Neural cell (in vitro differentiated cells): Measurements from ENCODE around the gene ARPC5L. TPM values are rescaled to one million over a fixed set of nuclear protein-coding genes. Genes with fewer than 3 reads are reported as not detected.
A peak's percentile ranks its signal among the peaks of the same experiment; 100 is the strongest.

ENCODE experiments used
- H2AFZ ChIP-seq: fragments of 200-600, 300-800 bp; sonication (generic), shearing (Covaris generic); 2 replicates; pipeline ENCODE4 v1.6.0; 2014; ENCODE audit warnings: low read depth, mild to moderate bottlenecking, antibody characterized with exemption, low read length, moderate library complexity
- H3F3A ChIP-seq: fragments of 200-600 bp; shearing (Covaris generic); 2 replicates; pipeline ENCODE4 v1.6.1; 2016; ENCODE audit warnings: mild to moderate bottlenecking, moderate library complexity, mixed read lengths, antibody characterized with exemption, low read length; ENCODE audit not compliant: insufficient read depth, poor library complexity, severe bottlenecking
- H3K27ac ChIP-seq: fragments of 200-600, 300-800 bp; sonication (generic), shearing (Covaris generic); 2 replicates; pipeline ENCODE4 v1.5.1; 2014; ENCODE audit warnings: mild to moderate bottlenecking, low read length, moderate library complexity
- H3K27me3 ChIP-seq: fragments of 300-800, 200-600 bp; sonication (generic), shearing (Covaris generic); 2 replicates; pipeline ENCODE4 v1.6.0; 2014; ENCODE audit warnings: mild to moderate bottlenecking, low read depth, low read length, moderate library complexity; ENCODE audit not compliant: insufficient read depth
- H3K36me3 ChIP-seq: fragments of 300-800, 200-600 bp; sonication (generic), shearing (Covaris generic); 2 replicates; pipeline ENCODE4 v1.5.1; 2014; ENCODE audit warnings: mild to moderate bottlenecking, antibody characterized with exemption, low read length, moderate library complexity; ENCODE audit not compliant: insufficient read depth
- H3K4me2 ChIP-seq: fragments of 300-800, 200-600 bp; sonication (generic), shearing (Covaris generic); 2 replicates; pipeline ENCODE4 v1.6.0; 2014; ENCODE audit warnings: mild to moderate bottlenecking, low read length
- H3K4me3 ChIP-seq: fragments of 300-800, 200-600 bp; sonication (generic), shearing (Covaris generic); 2 replicates; pipeline ENCODE4 v1.5.1; 2014; ENCODE audit warnings: mild to moderate bottlenecking, low read length, moderate library complexity
- H3K79me2 ChIP-seq: fragments of 200-600 bp; shearing (Covaris generic); replicated peaks from 2 replicates; pipeline ENCODE4 v1.6.0; 2014; ENCODE audit warnings: mild to moderate bottlenecking, low read length, moderate library complexity; ENCODE audit not compliant: insufficient read depth
- H3K9ac ChIP-seq: fragments of 300-800, 200-600 bp; sonication (generic), shearing (Covaris generic); 2 replicates; pipeline ENCODE4 v1.6.1; 2016; ENCODE audit warnings: mild to moderate bottlenecking, low read length, mixed read lengths
- H3K9me2 ChIP-seq: fragments of 200-600 bp; shearing (Covaris generic); 2 replicates; pipeline ENCODE4 v1.6.1; 2016; ENCODE audit warnings: mild to moderate bottlenecking, low read length, mixed read lengths; ENCODE audit not compliant: insufficient read depth
- H3K9me3 ChIP-seq: fragments of 200-600, 300-800 bp; sonication (generic), shearing (Covaris generic); 2 replicates; pipeline ENCODE4 v1.6.1; 2016; ENCODE audit warnings: mild to moderate bottlenecking, mixed run types, low read length, moderate library complexity, mixed read lengths
- H4K20me1 ChIP-seq: fragments of 200-600 bp; shearing (Covaris generic); 2 replicates; pipeline ENCODE4 v1.6.1; 2016; ENCODE audit warnings: mild to moderate bottlenecking, mixed run types; ENCODE audit not compliant: insufficient read depth
- CTCF ChIP-seq: fragments of 450-650 bp; IDR thresholded peaks from 2 replicates; pipeline ENCODE4 v1.5.1; 2014; ENCODE audit warnings: antibody characterized with exemption, mild to moderate bottlenecking, moderate library complexity; ENCODE audit not compliant: poor library complexity, severe bottlenecking
- EP300 ChIP-seq: fragments of 450-650 bp; conservative IDR thresholded peaks from 2 replicates; pipeline ENCODE4 v1.6.1; 2014; ENCODE audit warnings: antibody characterized with exemption, mild to moderate bottlenecking, moderate library complexity; ENCODE audit not compliant: poor library complexity, severe bottlenecking
- EZH2 ChIP-seq: fragments of 200-600, 300-800 bp; shearing (Covaris generic), sonication (generic); IDR thresholded peaks from 2 replicates; pipeline ENCODE4 v1.6.1; 2014; ENCODE audit warnings: antibody characterized with exemption, low read length, borderline replicate concordance, mild to moderate bottlenecking; ENCODE audit not compliant: insufficient read depth, poor library complexity, severe bottlenecking
- MXI1 ChIP-seq: fragments of 450-650 bp; conservative IDR thresholded peaks from 2 replicates; pipeline ENCODE4 v1.6.1; 2014; ENCODE audit warnings: antibody characterized with exemption, mild to moderate bottlenecking; ENCODE audit not compliant: poor library complexity, severe bottlenecking
- POLR2AphosphoS5 ChIP-seq: IDR thresholded peaks from 2 replicates; pipeline ENCODE4 v1.6.1; 2012
- RAD21 ChIP-seq: fragments of 450-650 bp; conservative IDR thresholded peaks from 2 replicates; pipeline ENCODE4 v1.6.1; 2014; ENCODE audit warnings: antibody characterized with exemption, mild to moderate bottlenecking, moderate library complexity
- REST ChIP-seq: IDR thresholded peaks from 2 replicates; pipeline ENCODE4 v1.6.1; 2012; ENCODE audit warnings: borderline replicate concordance
- SMC3 ChIP-seq: fragments of 450-650 bp; conservative IDR thresholded peaks from 2 replicates; pipeline ENCODE4 v1.6.1; 2014; ENCODE audit warnings: antibody characterized with exemption, mild to moderate bottlenecking, moderate library complexity; ENCODE audit not compliant: poor library complexity
- TAF1 ChIP-seq: IDR thresholded peaks from 2 replicates; pipeline ENCODE4 v1.6.1; 2012; ENCODE audit warnings: low read depth
- polyA plus RNA-seq: library from polyadenylated mRNA; depleted of rRNA; stranded (reverse); fragments of >200 nt; gene quantifications from 2 replicates; pipeline ENCODE4 v1.2.3, GENCODE V29; 2014

Gene ARPC5L
- polyA plus RNA-seq, 1 donor from 2014 or later, result 46.5 TPM

- Histone ChIP-seq H3K9me2 (no peaks in the 10 kb centered on the region), H2AFZ (no peak overlapping the region), H3K9me3 (no peaks in the 10 kb centered on the region), H3F3A (no peaks in the 10 kb centered on the region), H3K79me2 (no peaks in the 10 kb centered on the region), H3K27ac (no peak overlapping the region), H3K4me2 (no peak overlapping the region), H3K9ac (no peak overlapping the region), H3K27me3 (no peaks in the 10 kb centered on the region), H3K36me3 (no peaks in the 10 kb centered on the region), H4K20me1 (no peaks in the 10 kb centered on the region), H3K4me3 (peak overlapping the region; percentile 66)
- no peak for TF ChIP-seq MXI1
- TF ChIP-seq CTCF, result no peak
- no peak for TF ChIP-seq POLR2AphosphoS5
- TF ChIP-seq EP300, result no peak
- TF ChIP-seq REST, result no peak
- no peak for TF ChIP-seq TAF1
- TF ChIP-seq EZH2, result no peak
- TF ChIP-seq SMC3, result no peak
- TF ChIP-seq RAD21, result no peak
These were observed 9.7 kb upstream of the ARPC5L start for GRCh38 chr9:124852121-124852828.

- H3K27ac ChIP-seq, result no peak within 1 kb of the TSS
- peak within 1 kb of the TSS; percentile 35 for H3K9ac ChIP-seq
- H4K20me1 ChIP-seq, result no peaks in the 10 kb centered on the region
- H3K4me2 ChIP-seq, result peak within 1 kb of the TSS; percentile 51
- H3K4me3 ChIP-seq, result peak within 1 kb of the TSS; percentile 66
- no peaks in the 10 kb centered on the region for H3K36me3 ChIP-seq
- TF ChIP-seq POLR2AphosphoS5, result no peak
- TF ChIP-seq REST, result no peak
- peak; percentile 24 for TF ChIP-seq EP300
- TF ChIP-seq RAD21, result peak; percentile 98
- no peak for TF ChIP-seq EZH2
- TF ChIP-seq SMC3, result peak; percentile 92
- TF ChIP-seq TAF1, result no peak
- TF ChIP-seq MXI1, result peak; percentile 59
- TF ChIP-seq CTCF, result peak; percentile 100
- H3K9me2 ChIP-seq, result no peaks in the 10 kb centered on the region
- no peaks in the 10 kb centered on the region for H3K27me3 ChIP-seq
- no peaks in the 10 kb centered on the region for H3F3A ChIP-seq
- H3K9me3 ChIP-seq, result no peaks in the 10 kb centered on the region
- no peaks in the 10 kb centered on the region for H3K79me2 ChIP-seq
- no peak within 1 kb of the TSS for H2AFZ ChIP-seq
These were observed 8.9 kb upstream of the ARPC5L start, which contains the start of gene WDR38 for GRCh38 chr9:124852829-124853531. TSS of gene WDR38 (plus strand) at chr9:124853460. CDS start at chr9:124853532, 72 bp downstream.
